DND-41 (cell line): ENCODE results near the gene COA8.

Source experiments
- EZH2 ChIP-seq: IDR thresholded peaks from 3 replicates; pipeline ENCODE4 v1.6.1; 2012; ENCODE audit warnings: borderline replicate concordance, low read depth, mild to moderate bottlenecking, moderate library complexity, low read length, inconsistent platforms; ENCODE audit not compliant: severe bottlenecking
- TF ChIP-seq, protein P1 (sequence below): IDR thresholded peaks from 2 replicates; pipeline ENCODE4 v1.5.1; 2012; ENCODE audit warnings: borderline replicate concordance, low read length, moderate library complexity, mild to moderate bottlenecking; ENCODE audit not compliant: poor library complexity, severe bottlenecking; ENCODE audit errors: extremely low read depth

DNA sequence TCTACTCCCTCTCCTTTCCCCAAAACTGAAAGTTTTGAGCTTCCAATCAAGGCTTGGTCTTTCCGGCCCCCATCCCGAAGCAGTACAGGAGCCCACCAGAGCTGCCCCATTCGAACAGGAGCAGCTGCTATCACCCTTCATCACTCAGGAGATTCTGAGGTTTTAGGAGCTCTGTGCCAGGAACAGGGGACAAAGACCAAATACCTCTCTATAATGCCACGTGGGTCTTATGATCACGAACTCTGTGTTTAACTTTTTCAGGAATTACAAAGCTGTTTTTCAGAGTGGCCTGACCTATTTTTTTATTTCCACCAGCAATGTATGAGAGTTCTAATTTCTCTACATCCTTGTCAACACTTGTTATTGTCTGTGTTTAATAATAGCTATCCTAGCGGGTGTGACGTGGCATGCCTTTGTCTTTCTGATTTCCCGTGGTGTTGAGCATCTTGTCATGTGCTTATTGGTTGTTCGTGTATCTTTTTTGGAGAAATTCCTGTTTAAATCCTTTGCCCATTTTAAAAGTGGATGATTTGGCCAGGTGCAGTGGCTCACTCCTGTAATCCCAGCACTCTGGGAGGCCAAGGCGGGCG is 21.7 kb downstream of the COA8 start:
- TF ChIP-seq EZH2: no peak
- TF ChIP-seq, protein P1, sequence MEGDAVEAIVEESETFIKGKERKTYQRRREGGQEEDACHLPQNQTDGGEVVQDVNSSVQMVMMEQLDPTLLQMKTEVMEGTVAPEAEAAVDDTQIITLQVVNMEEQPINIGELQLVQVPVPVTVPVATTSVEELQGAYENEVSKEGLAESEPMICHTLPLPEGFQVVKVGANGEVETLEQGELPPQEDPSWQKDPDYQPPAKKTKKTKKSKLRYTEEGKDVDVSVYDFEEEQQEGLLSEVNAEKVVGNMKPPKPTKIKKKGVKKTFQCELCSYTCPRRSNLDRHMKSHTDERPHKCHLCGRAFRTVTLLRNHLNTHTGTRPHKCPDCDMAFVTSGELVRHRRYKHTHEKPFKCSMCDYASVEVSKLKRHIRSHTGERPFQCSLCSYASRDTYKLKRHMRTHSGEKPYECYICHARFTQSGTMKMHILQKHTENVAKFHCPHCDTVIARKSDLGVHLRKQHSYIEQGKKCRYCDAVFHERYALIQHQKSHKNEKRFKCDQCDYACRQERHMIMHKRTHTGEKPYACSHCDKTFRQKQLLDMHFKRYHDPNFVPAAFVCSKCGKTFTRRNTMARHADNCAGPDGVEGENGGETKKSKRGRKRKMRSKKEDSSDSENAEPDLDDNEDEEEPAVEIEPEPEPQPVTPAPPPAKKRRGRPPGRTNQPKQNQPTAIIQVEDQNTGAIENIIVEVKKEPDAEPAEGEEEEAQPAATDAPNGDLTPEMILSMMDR: no peak
